Measurements from ENCODE around the gene PTPRN2.
"Not testable (repeated sequence)": the region's sequence is repeated elsewhere in the genome, so short reads cannot be mapped to it uniquely, and the experiment has no call there.

Gene PTPRN2

GRCh38 chr7:158421361-158421760, 166.3 kb downstream of the PTPRN2 start:
- Histone ChIP-seq H3K9ac (no peak overlapping the region), H2AFZ (no peak overlapping the region), H3K4me2 (ENCODE audit: low read length) (no peak overlapping the region), H3K9me3 (ENCODE audit: control insufficient read depth, low read length) (no peaks in the 10 kb centered on the region), H3K79me2 (no peaks in the 10 kb centered on the region), H3K4me3 (ENCODE audit: low read depth, low read length) (no peak overlapping the region), H3K27ac (no peak overlapping the region), H3K4me1 (no peaks in the 10 kb centered on the region), H3K27me3 (ENCODE audit: control insufficient read depth, insufficient read depth, low read length) (no peaks in the 10 kb centered on the region), H3K36me3 (ENCODE audit: control insufficient read depth, insufficient read depth, low read length) (no peaks in the 10 kb centered on the region)
- TF ChIP-seq CTCF (IDR thresholded peaks at IDR 0.05) = no peak

GRCh38 chr7:158420591-158421340, 166.9 kb downstream of the PTPRN2 start:
- Histone ChIP-seq H3K9ac (no peak overlapping the region), H3K27me3 (ENCODE audit: control insufficient read depth, insufficient read depth, low read length) (no peaks in the 10 kb centered on the region), H3K4me1 (no peaks in the 10 kb centered on the region), H3K36me3 (ENCODE audit: control insufficient read depth, insufficient read depth, low read length) (no peaks in the 10 kb centered on the region), H3K79me2 (no peaks in the 10 kb centered on the region), H3K27ac (no peak overlapping the region), H3K4me2 (ENCODE audit: low read length) (no peak overlapping the region), H3K9me3 (ENCODE audit: control insufficient read depth, low read length) (no peaks in the 10 kb centered on the region), H3K4me3 (ENCODE audit: low read depth, low read length) (no peak overlapping the region), H2AFZ (no peak overlapping the region)
- TF ChIP-seq CTCF (IDR thresholded peaks at IDR 0.05) = no peak

GRCh38 chr7:158419238-158419785, 168.3 kb downstream of the PTPRN2 start:
- no peaks in the 10 kb centered on the region for H3K36me3 ChIP-seq (ENCODE audit: control insufficient read depth, insufficient read depth, low read length)
- no peaks in the 10 kb centered on the region for H3K9me3 ChIP-seq (ENCODE audit: control insufficient read depth, low read length)
- H3K4me1 ChIP-seq = no peaks in the 10 kb centered on the region
- H3K4me3 ChIP-seq (ENCODE audit: low read depth, low read length) = no peak overlapping the region
- no peak overlapping the region for H3K9ac ChIP-seq
- TF ChIP-seq CTCF (IDR thresholded peaks at IDR 0.05) = no peak
- H2AFZ ChIP-seq = no peak overlapping the region
- H3K79me2 ChIP-seq = no peaks in the 10 kb centered on the region
- no peak overlapping the region for H3K27ac ChIP-seq
- H3K4me2 ChIP-seq (ENCODE audit: low read length) = no peak overlapping the region
- H3K27me3 ChIP-seq (ENCODE audit: control insufficient read depth, insufficient read depth, low read length) = no peaks in the 10 kb centered on the region

- not testable (repeated sequence) for H3K79me2 ChIP-seq; H3K4me1 ChIP-seq; H2AFZ ChIP-seq; H3K4me2 ChIP-seq (ENCODE audit: low read length); H3K9me3 ChIP-seq (ENCODE audit: control insufficient read depth, low read length); H3K4me3 ChIP-seq (ENCODE audit: low read depth, low read length); H3K9ac ChIP-seq; H3K27me3 ChIP-seq (ENCODE audit: control insufficient read depth, insufficient read depth, low read length); H3K27ac ChIP-seq; H3K36me3 ChIP-seq (ENCODE audit: control insufficient read depth, insufficient read depth, low read length)
Observed at GRCh38 chr7:158418395-158418794, 169.2 kb downstream of the PTPRN2 start.

- H3K79me2 ChIP-seq = no peaks in the 10 kb centered on the region
- no peaks in the 10 kb centered on the region for H3K4me1 ChIP-seq
- TF ChIP-seq CTCF (IDR thresholded peaks at IDR 0.05) = no peak
- H3K27me3 ChIP-seq (ENCODE audit: control insufficient read depth, insufficient read depth, low read length) = no peaks in the 10 kb centered on the region
- H3K9ac ChIP-seq = no peak overlapping the region
- H2AFZ ChIP-seq = no peak overlapping the region
- no peak overlapping the region for H3K27ac ChIP-seq
- no peak overlapping the region for H3K4me2 ChIP-seq (ENCODE audit: low read length)
- H3K36me3 ChIP-seq (ENCODE audit: control insufficient read depth, insufficient read depth, low read length) = no peaks in the 10 kb centered on the region
- H3K4me3 ChIP-seq (ENCODE audit: low read depth, low read length) = no peak overlapping the region
- no peaks in the 10 kb centered on the region for H3K9me3 ChIP-seq (ENCODE audit: control insufficient read depth, low read length)
Observed at GRCh38 chr7:158416283-158416933, 171.2 kb downstream of the PTPRN2 start.

All from parathyroid adenoma (tissue), 2 donors.